Thyroid gland (tissue), 4 donors: Measurements from ENCODE around the gene FMN1. TPM values are rescaled to one million over a fixed set of nuclear protein-coding genes. Genes with fewer than 3 reads are reported as not detected.

ENCODE experiments used
- DNase-seq, 2 donors: peaks; one replicate each; pipeline ENCODE4 v3.0.0-alpha.2; 2019
- H3K27ac ChIP-seq, 3 donors: fragments of 200-600 bp; sonication (generic); 1 replicate in 2 of 3; 2 replicates in 1 of 3; pipeline ENCODE4 v1.5.1; 2016 to 2019; ENCODE audit warnings: mild to moderate bottlenecking in 1 of 3, moderate library complexity in 1 of 3
- H3K27me3 ChIP-seq: fragments of 200-600 bp; sonication (generic); one replicate; pipeline ENCODE4 v1.5.1; 2019
- H3K36me3 ChIP-seq, 2 donors: fragments of 200-600 bp; sonication (generic); one replicate each; pipeline ENCODE4 v1.5.1; 2016 to 2019
- H3K4me1 ChIP-seq, 2 donors: fragments of 200-600 bp; sonication (generic); one replicate each; pipeline ENCODE4 v1.5.1; 2017 to 2019
- H3K4me3 ChIP-seq, 3 donors: fragments of 200-600 bp; sonication (generic); replicated peaks in 1 of 3; 1 replicate in 2 of 3; 2 replicates in 1 of 3; pipeline ENCODE4 v1.5.1; 2016; ENCODE audit warnings: mild to moderate bottlenecking in 1 of 3
- H3K9me3 ChIP-seq: fragments of 200-600 bp; sonication (generic); one replicate; pipeline ENCODE4 v1.5.1; 2017
- POLR2A ChIP-seq, 2 donors: fragments of 450-650 bp; IDR thresholded peaks; one replicate each; pipeline ENCODE4 v1.6.1; 2017; ENCODE audit warnings: antibody characterized with exemption in 2 of 2, mild to moderate bottlenecking in 2 of 2, moderate library complexity in 1 of 2
- WGBS, 2 donors: methylation state at CpG; one replicate each; pipeline ENCODE4 v1.1.5; 2017; 5-methylcytosine and 5-hydroxymethylcytosine counted together
- intact Hi-C: fragments of 100-400 bp; cut with DNase I; formaldehyde crosslinking; loops from one replicate; pipeline ENCODE4 v1.15.1; 2023
- total RNA-seq, 4 donors: library from RNA; depleted of rRNA; stranded (reverse); fragments of >200 nt; gene quantifications; one replicate each; pipeline ENCODE4 v1.2.3, GENCODE V29; 2016
- TF ChIP-seq, protein P1 (sequence below), 6 experiments: fragments of 200-600 bp in 3 of 6; fragments of 450-650 bp in 3 of 6; sonication (generic) in 3 of 6; IDR thresholded peaks; one replicate each; pipeline ENCODE4 v1.5.1; 2016 to 2019; ENCODE audit warnings: antibody characterized with exemption in 6 of 6, mild to moderate bottlenecking in 2 of 6, inconsistent platforms in 1 of 6, moderate library complexity in 1 of 6

FMN1 gene
- total RNA-seq, 4 donors from 2014 or later = 13.8 to 28.3 (median 22.5) TPM

DNA sequence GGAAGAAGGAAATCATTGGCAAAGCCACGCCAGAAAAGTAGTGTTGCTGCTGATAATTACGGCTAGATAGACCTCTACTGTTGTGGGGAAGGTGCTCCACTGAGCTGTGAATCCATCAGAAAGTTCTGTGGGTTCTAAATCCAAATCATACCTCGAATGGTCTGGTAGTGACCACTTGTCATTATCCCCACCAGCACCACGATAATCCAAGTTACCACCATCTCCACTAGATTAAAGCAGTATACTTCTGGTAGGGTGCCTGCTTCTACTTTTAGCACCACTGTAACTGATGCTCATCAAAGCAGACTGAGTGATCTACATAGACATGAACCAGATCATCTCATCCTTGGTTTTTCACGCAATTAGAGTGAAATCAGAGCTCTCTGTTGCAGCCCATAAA, 185.5 kb downstream of the FMN1 start:
- H3K27ac ChIP-seq = no peak overlapping the region
- H3K4me3 ChIP-seq = no peak overlapping the region
- intact Hi-C loops = no loop called here
- TF ChIP-seq POLR2A (IDR thresholded peaks at IDR 0.05) = no peak
- TF ChIP-seq, protein P1, sequence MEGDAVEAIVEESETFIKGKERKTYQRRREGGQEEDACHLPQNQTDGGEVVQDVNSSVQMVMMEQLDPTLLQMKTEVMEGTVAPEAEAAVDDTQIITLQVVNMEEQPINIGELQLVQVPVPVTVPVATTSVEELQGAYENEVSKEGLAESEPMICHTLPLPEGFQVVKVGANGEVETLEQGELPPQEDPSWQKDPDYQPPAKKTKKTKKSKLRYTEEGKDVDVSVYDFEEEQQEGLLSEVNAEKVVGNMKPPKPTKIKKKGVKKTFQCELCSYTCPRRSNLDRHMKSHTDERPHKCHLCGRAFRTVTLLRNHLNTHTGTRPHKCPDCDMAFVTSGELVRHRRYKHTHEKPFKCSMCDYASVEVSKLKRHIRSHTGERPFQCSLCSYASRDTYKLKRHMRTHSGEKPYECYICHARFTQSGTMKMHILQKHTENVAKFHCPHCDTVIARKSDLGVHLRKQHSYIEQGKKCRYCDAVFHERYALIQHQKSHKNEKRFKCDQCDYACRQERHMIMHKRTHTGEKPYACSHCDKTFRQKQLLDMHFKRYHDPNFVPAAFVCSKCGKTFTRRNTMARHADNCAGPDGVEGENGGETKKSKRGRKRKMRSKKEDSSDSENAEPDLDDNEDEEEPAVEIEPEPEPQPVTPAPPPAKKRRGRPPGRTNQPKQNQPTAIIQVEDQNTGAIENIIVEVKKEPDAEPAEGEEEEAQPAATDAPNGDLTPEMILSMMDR (IDR thresholded peaks at IDR 0.05) = no peak
- no peak for DNase-seq
- no peaks in the 10 kb centered on the region for H3K9me3 ChIP-seq
- no peaks in the 10 kb centered on the region for H3K27me3 ChIP-seq
- peaks cover 12 to 14% of the 10 kb centered on the region in 2 donors for H3K4me1 ChIP-seq
- H3K36me3 ChIP-seq = no peaks in the 10 kb centered on the region
- 83 to 85% methylated on average over 5 of the region's 5 CpGs for WGBS, 2 donors

DNA sequence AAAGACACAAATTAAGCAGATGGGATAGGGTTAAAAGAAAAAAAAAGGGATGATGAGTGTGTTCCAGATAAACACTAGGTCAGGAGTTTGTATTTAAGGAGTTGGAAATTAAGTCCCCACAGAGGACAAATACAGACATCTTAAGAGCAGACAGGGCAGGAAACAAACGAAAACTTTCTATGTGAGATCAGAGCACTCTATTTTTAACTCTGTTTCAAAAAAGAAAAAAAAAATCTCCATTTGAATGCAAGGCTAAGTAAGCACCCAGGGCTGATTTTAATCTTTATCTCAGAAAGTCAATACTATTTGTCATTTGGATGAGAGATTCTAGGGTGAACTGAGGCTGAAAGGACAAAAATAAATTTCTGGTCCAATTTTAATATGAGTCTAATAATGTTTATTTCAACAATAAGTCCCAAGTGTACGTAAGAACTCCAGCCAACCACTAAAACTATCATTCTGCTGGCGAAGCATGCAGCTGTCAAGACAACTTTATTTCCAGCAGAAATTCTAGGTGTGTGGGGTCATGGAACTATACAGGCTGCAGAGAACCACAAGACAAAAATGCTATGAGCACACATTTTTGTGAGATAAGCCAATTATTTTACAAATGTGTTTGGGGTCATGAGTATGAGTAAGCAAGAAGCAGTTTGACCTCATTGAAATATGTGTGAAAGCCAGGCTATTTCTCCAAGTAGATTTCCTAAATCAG, 186.1 kb downstream of the FMN1 start:
- no peak overlapping the region for H3K27ac ChIP-seq
- intact Hi-C loops = no loop called here

DNA sequence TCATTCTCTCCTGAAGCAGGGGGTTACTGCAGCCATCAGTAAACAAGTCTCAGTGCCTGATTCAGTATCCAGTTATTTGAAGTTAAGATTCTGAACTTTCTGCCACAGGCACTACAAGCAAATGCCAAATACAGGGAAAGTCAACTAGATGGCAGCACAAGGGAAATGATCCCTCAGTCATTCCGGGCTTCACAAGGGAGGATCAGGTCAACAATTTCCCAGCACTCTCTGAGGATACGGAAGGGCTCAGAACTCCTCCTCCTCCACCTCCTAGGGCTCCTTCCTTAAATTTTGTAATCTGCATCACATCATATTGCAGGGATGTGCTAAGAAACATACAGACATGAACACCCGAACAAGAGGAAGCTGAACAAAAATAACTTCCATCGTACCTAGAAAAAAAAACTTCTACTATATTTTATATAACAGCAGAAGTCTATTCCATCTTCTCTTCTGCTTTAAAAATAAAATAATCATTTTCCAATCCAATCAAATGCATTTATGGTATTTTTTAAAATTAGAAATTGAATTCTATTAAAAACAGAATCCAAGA, 187.1 kb downstream of the FMN1 start:
- Histone ChIP-seq H3K27ac (no peak overlapping the region), H3K4me3 (no peak overlapping the region), H3K36me3 (no peaks in the 10 kb centered on the region), H3K4me1 (peaks cover 12 to 14% of the 10 kb centered on the region in 2 donors), H3K9me3 (no peaks in the 10 kb centered on the region), H3K27me3 (no peaks in the 10 kb centered on the region)
- intact Hi-C loops = no loop called here
- TF ChIP-seq, protein P1 (IDR thresholded peaks at IDR 0.05) = peak in 3 of 6 experiments; percentile 14 to 27 (median 27)
- TF ChIP-seq POLR2A (IDR thresholded peaks at IDR 0.05) = no peak
- no peak for DNase-seq
- 38 to 42% methylated on average over 4 of the region's 4 CpGs for WGBS, 2 donors

More for the DNA sequence above, 186.1 kb downstream of the FMN1 start:
- H3K36me3 ChIP-seq = no peaks in the 10 kb centered on the region
- no peaks in the 10 kb centered on the region for H3K9me3 ChIP-seq
- H3K27me3 ChIP-seq = no peaks in the 10 kb centered on the region
- H3K4me3 ChIP-seq = no peak overlapping the region
- peaks cover 12 to 14% of the 10 kb centered on the region in 2 donors for H3K4me1 ChIP-seq
- no peak for TF ChIP-seq POLR2A (IDR thresholded peaks at IDR 0.05)
- TF ChIP-seq, protein P1 (IDR thresholded peaks at IDR 0.05) = no peak
- WGBS, 2 donors = 45 to 69% methylated on average over 3 of the region's 3 CpGs
- DNase-seq = no peak

DNA sequence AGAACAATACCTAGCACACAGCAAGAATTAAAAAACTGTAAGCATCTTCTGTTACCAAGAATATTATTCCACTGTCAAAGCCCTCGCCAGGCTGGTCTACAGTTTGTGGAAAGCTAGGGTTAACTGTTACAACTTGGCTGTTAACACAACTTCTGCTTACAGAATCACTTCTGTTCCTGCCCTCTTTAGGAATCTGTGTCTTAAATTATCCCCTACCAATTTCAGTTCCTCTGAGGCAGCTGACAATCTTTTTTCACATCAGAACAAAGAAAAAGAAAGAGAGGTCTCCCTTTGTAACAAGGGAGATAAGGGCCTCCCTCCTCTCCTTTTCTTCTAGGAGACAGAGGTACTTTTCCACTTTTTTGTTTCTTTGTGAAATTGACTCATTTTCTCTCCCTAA, 188.9 kb downstream of the FMN1 start:
- TF ChIP-seq, protein P1 (IDR thresholded peaks at IDR 0.05) = no peak
- TF ChIP-seq POLR2A (IDR thresholded peaks at IDR 0.05) = no peak
- H3K4me3 ChIP-seq = no peak overlapping the region
- H3K36me3 ChIP-seq = no peaks in the 10 kb centered on the region
- WGBS, 2 donors = 88 to 98% methylated on average over 1 of the region's 1 CpG
- no peak overlapping the region for H3K27ac ChIP-seq
- no peaks in the 10 kb centered on the region for H3K9me3 ChIP-seq
- H3K4me1 ChIP-seq = peaks cover 14 to 23% of the 10 kb centered on the region in 2 donors
- intact Hi-C loops = no loop called here
- DNase-seq = no peak
- no peaks in the 10 kb centered on the region for H3K27me3 ChIP-seq

DNA sequence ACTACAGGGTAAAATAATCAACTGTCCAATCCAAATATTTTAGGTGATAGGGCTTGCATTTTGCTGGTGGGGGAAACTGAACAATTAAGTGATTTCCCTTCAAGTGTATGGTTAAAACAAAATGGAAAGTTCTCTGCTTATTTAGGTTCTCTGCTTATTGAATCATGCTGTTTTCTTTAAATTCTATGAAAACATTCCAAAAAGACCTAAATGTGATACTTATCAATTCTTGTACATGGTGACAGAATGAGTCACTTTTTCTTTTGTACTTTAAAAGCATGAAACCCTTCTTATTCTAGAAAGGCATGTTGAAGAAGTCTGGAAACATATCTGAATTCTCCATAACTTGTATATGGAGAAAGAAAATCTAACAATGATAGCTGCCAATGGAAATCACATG, 192.6 kb downstream of the FMN1 start:
- TF ChIP-seq, protein P1 (IDR thresholded peaks at IDR 0.05) = no peak
- TF ChIP-seq POLR2A (IDR thresholded peaks at IDR 0.05) = no peak
- intact Hi-C loops = no loop called here
- peaks cover 0 to 11% of the 10 kb centered on the region in 2 donors for H3K4me1 ChIP-seq
- no peak for DNase-seq
- no peaks in the 10 kb centered on the region for H3K9me3 ChIP-seq
- no peak overlapping the region for H3K27ac ChIP-seq
- no peaks in the 10 kb centered on the region for H3K36me3 ChIP-seq
- no peak overlapping the region for H3K4me3 ChIP-seq
- no peaks in the 10 kb centered on the region for H3K27me3 ChIP-seq
